MM.1S (cell line): ENCODE measurements around the gene DMXL2.

Source experiments
- DNase-seq: peaks from one replicate; pipeline ENCODE4 v3.0.0-alpha.2; 2015
- H2AFZ ChIP-seq: fragments of 300-600 bp; sonication (generic); 2 replicates; pipeline ENCODE4 v1.6.0; 2016; ENCODE audit warnings: antibody characterized with exemption, low read length
- H3F3A ChIP-seq: fragments of 300-600 bp; sonication (generic); 2 replicates; pipeline ENCODE4 v1.6.1; 2016; ENCODE audit warnings: mild to moderate bottlenecking, antibody characterized with exemption, low read length, moderate library complexity, mixed read lengths; ENCODE audit not compliant: insufficient read depth
- H3K27ac ChIP-seq: fragments of 300-600 bp; sonication (generic); 2 replicates; pipeline ENCODE4 v1.5.1; 2016; ENCODE audit warnings: mild to moderate bottlenecking, low read length
- H3K27me3 ChIP-seq: fragments of 300-600 bp; sonication (generic); replicated peaks from 2 replicates; pipeline ENCODE4 v1.6.0; 2016; ENCODE audit warnings: low read length; ENCODE audit not compliant: insufficient read depth
- H3K36me3 ChIP-seq: fragments of 300-600 bp; sonication (generic); replicated peaks from 2 replicates; pipeline ENCODE4 v1.6.1; 2016; ENCODE audit warnings: mild to moderate bottlenecking, low read length, mixed read lengths; ENCODE audit not compliant: insufficient read depth
- H3K4me1 ChIP-seq: fragments of 300-600 bp; sonication (generic); 2 replicates; pipeline ENCODE4 v1.6.1; 2016; ENCODE audit warnings: low read length, mixed read lengths
- H3K4me2 ChIP-seq: fragments of 300-600 bp; sonication (generic); 2 replicates; pipeline ENCODE4 v1.6.0; 2016; ENCODE audit warnings: low read depth, low read length
- H3K4me3 ChIP-seq: fragments of 300-600 bp; sonication (generic); 2 replicates; pipeline ENCODE4 v1.5.1; 2016; ENCODE audit warnings: low read length, mixed read lengths
- H3K79me2 ChIP-seq: fragments of 300-600 bp; sonication (generic); 2 replicates; pipeline ENCODE4 v1.6.1; 2016; ENCODE audit warnings: mixed run types, low read length, mixed read lengths
- H3K9ac ChIP-seq: fragments of 300-600 bp; sonication (generic); 2 replicates; pipeline ENCODE4 v1.6.1; 2016; ENCODE audit warnings: low read length, mixed read lengths
- H3K9me2 ChIP-seq: fragments of 300-600 bp; sonication (generic); replicated peaks from 2 replicates; pipeline ENCODE4 v1.6.1; 2016; ENCODE audit warnings: mild to moderate bottlenecking, low read length, mixed read lengths; ENCODE audit not compliant: insufficient read depth
- H3K9me3 ChIP-seq: fragments of 300-600 bp; sonication (generic); replicated peaks from 2 replicates; pipeline ENCODE4 v1.6.1; 2016; ENCODE audit warnings: mild to moderate bottlenecking, low read length, mixed read lengths; ENCODE audit not compliant: insufficient read depth
- H4K20me1 ChIP-seq: fragments of 300-600 bp; sonication (generic); 2 replicates; pipeline ENCODE4 v1.6.1; 2016; ENCODE audit warnings: mild to moderate bottlenecking, low read length, moderate library complexity, mixed read lengths; ENCODE audit not compliant: insufficient read depth
- EZH2 ChIP-seq: fragments of 300-600 bp; sonication (generic); optimal IDR thresholded peaks from 2 replicates; pipeline ENCODE3; 2017; ENCODE audit warnings: low read depth, mild to moderate bottlenecking, antibody characterized with exemption, low read length, mixed read lengths
- EZH2phosphoT487 ChIP-seq: fragments of 300-600 bp; sonication (generic); IDR thresholded peaks from 2 replicates; pipeline ENCODE4 v1.6.1; 2018; ENCODE audit warnings: antibody characterized with exemption, low read length
- TF ChIP-seq, protein P1 (sequence below): fragments of 300-600 bp; sonication (generic); IDR thresholded peaks from 2 replicates; pipeline ENCODE4 v1.5.1; 2016; ENCODE audit warnings: antibody characterized with exemption, low read length, mixed read lengths

The DMXL2 gene

DNA sequence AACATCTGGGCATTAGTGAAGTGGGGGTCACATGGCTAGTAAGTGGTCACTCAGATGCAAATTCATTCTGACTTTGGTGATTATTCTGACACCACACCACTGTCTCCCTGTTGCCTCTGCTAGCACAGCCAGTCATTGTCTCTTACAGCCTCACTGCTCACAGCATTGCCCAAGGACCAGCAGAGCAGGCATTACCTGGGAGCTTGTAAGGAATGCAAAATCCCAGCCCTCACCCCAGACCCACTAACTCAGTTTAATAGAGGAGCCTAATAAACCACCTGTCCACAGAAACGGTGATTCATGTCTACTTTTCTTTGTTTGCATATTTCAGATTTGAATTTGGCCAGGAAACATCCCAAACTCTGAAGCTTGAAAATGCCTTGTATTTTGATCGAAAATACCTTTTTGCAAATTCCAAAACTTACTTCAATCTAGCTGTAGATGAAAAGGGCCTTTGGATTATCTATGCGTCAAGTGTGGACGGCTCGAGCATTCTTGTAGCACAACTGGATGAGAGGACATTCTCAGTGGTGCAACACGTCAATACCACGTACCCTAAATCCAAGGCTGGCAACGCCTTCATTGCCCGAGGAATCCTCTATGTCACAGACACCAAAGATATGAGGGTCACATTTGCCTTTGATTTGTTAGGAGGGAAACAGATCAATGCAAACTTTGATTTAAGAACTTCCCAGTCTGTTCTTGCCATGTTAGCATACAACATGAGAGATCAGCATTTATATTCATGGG is 218.4 kb downstream of the DMXL2 start:
- no peaks in the 10 kb centered on the region for H3K27me3 ChIP-seq
- no peak overlapping the region for H3K27ac ChIP-seq
- no peaks in the 10 kb centered on the region for H3K79me2 ChIP-seq
- no peaks in the 10 kb centered on the region for H3F3A ChIP-seq
- H4K20me1 ChIP-seq = no peaks in the 10 kb centered on the region
- no peak for DNase-seq
- H3K9ac ChIP-seq = no peak overlapping the region
- no peak for TF ChIP-seq EZH2
- TF ChIP-seq, protein P1, sequence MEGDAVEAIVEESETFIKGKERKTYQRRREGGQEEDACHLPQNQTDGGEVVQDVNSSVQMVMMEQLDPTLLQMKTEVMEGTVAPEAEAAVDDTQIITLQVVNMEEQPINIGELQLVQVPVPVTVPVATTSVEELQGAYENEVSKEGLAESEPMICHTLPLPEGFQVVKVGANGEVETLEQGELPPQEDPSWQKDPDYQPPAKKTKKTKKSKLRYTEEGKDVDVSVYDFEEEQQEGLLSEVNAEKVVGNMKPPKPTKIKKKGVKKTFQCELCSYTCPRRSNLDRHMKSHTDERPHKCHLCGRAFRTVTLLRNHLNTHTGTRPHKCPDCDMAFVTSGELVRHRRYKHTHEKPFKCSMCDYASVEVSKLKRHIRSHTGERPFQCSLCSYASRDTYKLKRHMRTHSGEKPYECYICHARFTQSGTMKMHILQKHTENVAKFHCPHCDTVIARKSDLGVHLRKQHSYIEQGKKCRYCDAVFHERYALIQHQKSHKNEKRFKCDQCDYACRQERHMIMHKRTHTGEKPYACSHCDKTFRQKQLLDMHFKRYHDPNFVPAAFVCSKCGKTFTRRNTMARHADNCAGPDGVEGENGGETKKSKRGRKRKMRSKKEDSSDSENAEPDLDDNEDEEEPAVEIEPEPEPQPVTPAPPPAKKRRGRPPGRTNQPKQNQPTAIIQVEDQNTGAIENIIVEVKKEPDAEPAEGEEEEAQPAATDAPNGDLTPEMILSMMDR = no peak
- no peak for TF ChIP-seq EZH2phosphoT487
- no peaks in the 10 kb centered on the region for H3K36me3 ChIP-seq
- H3K4me1 ChIP-seq = no peaks in the 10 kb centered on the region
- no peak overlapping the region for H2AFZ ChIP-seq
- H3K9me3 ChIP-seq = no peaks in the 10 kb centered on the region
- no peak overlapping the region for H3K4me3 ChIP-seq
- H3K4me2 ChIP-seq = no peak overlapping the region
- no peaks in the 10 kb centered on the region for H3K9me2 ChIP-seq

DNA sequence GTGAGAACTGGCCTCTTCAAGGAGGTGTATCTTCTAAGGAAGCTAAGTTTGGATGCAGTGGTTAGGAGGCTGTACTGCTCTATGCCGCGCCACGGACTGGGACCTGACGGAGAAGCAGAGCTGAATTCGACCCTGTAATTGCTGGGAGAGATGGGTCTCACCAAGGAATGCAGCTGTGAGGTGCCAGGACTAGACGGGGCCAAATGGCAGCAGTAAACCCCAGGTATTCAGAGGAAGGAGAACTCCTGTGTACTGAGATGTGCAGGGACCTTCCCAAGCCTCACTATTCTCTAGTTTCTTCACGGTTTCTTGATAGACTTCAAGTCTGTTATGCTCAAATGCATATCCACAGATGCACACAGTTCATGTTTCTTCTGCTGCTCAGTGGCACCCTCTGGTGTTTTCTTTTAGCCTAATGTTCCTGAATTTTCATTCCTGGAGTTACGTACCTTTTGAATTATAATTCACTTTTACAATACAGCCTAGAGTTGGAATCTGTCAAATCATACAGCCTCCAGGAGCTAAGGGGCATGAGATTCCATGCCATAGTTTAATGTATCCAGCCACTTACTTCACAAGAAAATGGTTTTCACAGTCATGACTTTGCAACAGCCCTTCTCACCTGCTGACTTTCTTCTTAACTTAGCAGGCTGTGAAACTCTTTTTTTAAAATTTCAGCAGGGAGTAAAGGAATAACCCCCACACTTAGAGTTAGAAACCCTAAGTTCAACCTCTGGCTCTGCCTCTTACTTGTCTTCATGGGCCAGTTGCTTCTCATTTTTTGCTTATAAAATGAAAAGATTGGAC is 219.3 kb downstream of the DMXL2 start:
- peak; percentile 14 for DNase-seq
- Histone ChIP-seq H3K4me3 (no peak overlapping the region), H3K9ac (no peak overlapping the region), H3K79me2 (no peaks in the 10 kb centered on the region), H3K36me3 (no peaks in the 10 kb centered on the region), H3K27me3 (no peaks in the 10 kb centered on the region), H2AFZ (no peak overlapping the region), H3K9me2 (no peaks in the 10 kb centered on the region), H3K4me2 (no peak overlapping the region), H3K9me3 (no peaks in the 10 kb centered on the region), H3K4me1 (no peaks in the 10 kb centered on the region), H3K27ac (no peak overlapping the region), H3F3A (no peaks in the 10 kb centered on the region), H4K20me1 (no peaks in the 10 kb centered on the region)
- TF ChIP-seq EZH2phosphoT487 (no peak), EZH2 (no peak)
- TF ChIP-seq, protein P1 = peak; percentile 52

DNA sequence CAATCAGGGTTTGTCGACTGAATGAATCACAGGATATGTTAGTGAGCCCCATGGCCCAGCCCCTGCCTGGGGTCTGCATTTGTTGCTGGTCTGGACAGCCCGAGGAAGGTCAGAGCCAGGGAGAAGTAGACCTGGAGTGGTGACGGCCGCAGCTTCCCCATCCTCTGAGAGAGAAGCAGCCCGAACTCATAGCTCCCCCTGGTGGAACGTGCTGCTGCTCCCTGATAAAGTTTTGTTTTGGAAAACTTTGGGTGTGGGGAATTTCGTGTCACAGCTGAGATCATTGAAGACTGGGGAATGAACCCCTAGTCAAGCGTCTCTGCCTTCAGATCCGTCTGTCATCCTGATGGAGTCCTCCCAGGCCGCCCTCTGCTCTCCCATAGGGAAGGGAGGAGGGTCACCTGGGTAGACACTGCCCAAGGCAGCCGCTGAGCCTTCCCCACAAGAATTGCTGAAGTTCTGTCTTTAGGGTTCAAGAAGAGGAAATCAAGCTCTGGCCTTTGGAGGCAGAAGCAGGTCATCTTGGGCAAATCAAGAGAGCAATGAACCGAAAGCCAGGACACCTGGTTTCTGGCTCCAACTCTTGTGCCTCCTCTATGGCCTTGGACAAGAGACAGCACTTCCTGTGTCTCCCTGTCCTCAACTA is 220.6 kb downstream of the DMXL2 start:
- H3K27me3 ChIP-seq = no peaks in the 10 kb centered on the region
- no peaks in the 10 kb centered on the region for H3K9me2 ChIP-seq
- no peak for DNase-seq
- no peaks in the 10 kb centered on the region for H3K79me2 ChIP-seq
- H3F3A ChIP-seq = no peaks in the 10 kb centered on the region
- H3K4me3 ChIP-seq = no peak overlapping the region
- TF ChIP-seq EZH2phosphoT487 (no peak), EZH2 (no peak)
- TF ChIP-seq, protein P1 = peak; percentile 66
- no peak overlapping the region for H3K27ac ChIP-seq
- no peak overlapping the region for H3K4me2 ChIP-seq
- no peaks in the 10 kb centered on the region for H3K4me1 ChIP-seq
- no peak overlapping the region for H3K9ac ChIP-seq
- H2AFZ ChIP-seq = no peak overlapping the region
- H3K9me3 ChIP-seq = no peaks in the 10 kb centered on the region
- no peaks in the 10 kb centered on the region for H4K20me1 ChIP-seq
- no peaks in the 10 kb centered on the region for H3K36me3 ChIP-seq
